MM.1S (cell line): ENCODE measurements around the gene ZDHHC15.

Source experiments
- CTCF ChIP-seq: fragments of 300-600 bp; sonication (generic); IDR thresholded peaks from 2 replicates; pipeline ENCODE4 v1.5.1; 2016; ENCODE audit warnings: antibody characterized with exemption, low read length, mixed read lengths
- EZH2 ChIP-seq: fragments of 300-600 bp; sonication (generic); optimal IDR thresholded peaks from 2 replicates; pipeline ENCODE3; 2017; ENCODE audit warnings: low read depth, mild to moderate bottlenecking, antibody characterized with exemption, low read length, mixed read lengths
- EZH2phosphoT487 ChIP-seq: fragments of 300-600 bp; sonication (generic); IDR thresholded peaks from 2 replicates; pipeline ENCODE4 v1.6.1; 2018; ENCODE audit warnings: antibody characterized with exemption, low read length

DNA sequence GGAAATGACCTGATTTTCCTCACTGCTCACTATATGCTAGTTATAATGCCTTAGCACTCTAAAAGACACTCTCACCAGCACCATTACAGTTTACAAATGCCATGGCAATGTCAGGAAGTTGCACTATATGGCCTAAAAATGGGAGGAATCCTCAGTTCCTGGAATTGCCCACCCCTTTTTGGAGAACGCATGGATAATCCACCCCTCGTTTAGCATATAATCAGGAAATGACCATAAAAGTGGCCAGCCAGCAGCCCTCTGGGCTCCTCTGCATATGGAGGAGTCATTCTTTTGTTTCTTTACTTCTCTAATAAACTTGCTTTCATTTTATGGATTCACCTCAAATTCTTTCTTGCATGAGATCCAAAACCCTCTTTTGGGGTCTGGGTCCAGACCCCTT lies 156.0 kb downstream of the ZDHHC15 start:
- TF ChIP-seq CTCF (no peak), EZH2 (no peak), EZH2phosphoT487 (no peak)
